ENCODE data around the gene OTX2.

- TF ChIP-seq TAF1 (IDR thresholded peaks at IDR 0.05; ENCODE audit: low read depth): no peak
- no peak for TF ChIP-seq EP300 (IDR thresholded peaks at IDR 0.05; ENCODE audit: borderline replicate concordance)
- no peak for TF ChIP-seq CEBPB (IDR thresholded peaks at IDR 0.05)
- no peak for TF ChIP-seq FOXM1 (IDR thresholded peaks at IDR 0.05; ENCODE audit: borderline replicate concordance, low read depth)
- no peak for TF ChIP-seq MAX (IDR thresholded peaks at IDR 0.05)
- TF ChIP-seq TEAD4 (IDR thresholded peaks at IDR 0.05): no peak
- no peak for TF ChIP-seq EGR1 (IDR thresholded peaks at IDR 0.05)
- TF ChIP-seq NFIC (IDR thresholded peaks at IDR 0.05): no peak
- no peak for TF ChIP-seq REST (IDR thresholded peaks at IDR 0.05; ENCODE audit: low read depth)
- TF ChIP-seq RAD21 (IDR thresholded peaks at IDR 0.05; ENCODE audit: low read depth): no peak
- TF ChIP-seq TCF12 (IDR thresholded peaks at IDR 0.05; ENCODE audit: low read depth): no peak
- no peak for TF ChIP-seq USF1 (IDR thresholded peaks at IDR 0.05)
- no peak for TF ChIP-seq YY1 (IDR thresholded peaks at IDR 0.05; ENCODE audit: low read depth)
- TF ChIP-seq ZBTB7A (IDR thresholded peaks at IDR 0.05; ENCODE audit: low read depth): no peak
Measured at GRCh38 chr14:56782711-56783110, 27.6 kb downstream of the OTX2 start.
